AML-193 (cell line): ENCODE data around the gene CALML3.

Experiments
- DNase-seq, 2 experiments: peaks; one replicate each; lab custom pipeline; 2025; lab: John Stamatoyannopoulos, UW

Gene CALML3

GRCh38 chr10:5543623-5544022 is 18.9 kb downstream of the CALML3 start:
- no peak for DNase-seq

- DNase-seq, result no peak
Observed at GRCh38 chr10:5544216-5544805, 19.6 kb downstream of the CALML3 start.

GRCh38 chr10:5545011-5545410 is 20.2 kb downstream of the CALML3 start:
- no peak for DNase-seq

GRCh38 chr10:5545426-5545777 is 20.6 kb downstream of the CALML3 start:
- no peak for DNase-seq

GRCh38 chr10:5545778-5546710 is 21.3 kb downstream of the CALML3 start:
- DNase-seq, result no peak

- no peak for DNase-seq
Observed at GRCh38 chr10:5546891-5547680, 22.3 kb downstream of the CALML3 start.

- DNase-seq, result no peak
Observed at GRCh38 chr10:5547681-5547930, 22.8 kb downstream of the CALML3 start.

GRCh38 chr10:5547931-5548660 is 23.3 kb downstream of the CALML3 start:
- no peak for DNase-seq

GRCh38 chr10:5549462-5550249 is 24.9 kb downstream of the CALML3 start:
- DNase-seq, result no peak

GRCh38 chr10:5550250-5550545 is 25.4 kb downstream of the CALML3 start:
- no peak for DNase-seq

- no peak for DNase-seq
Observed at GRCh38 chr10:5550621-5551530, 26.1 kb downstream of the CALML3 start.

- DNase-seq, result no peak
Observed at GRCh38 chr10:5551531-5552375, 27.0 kb downstream of the CALML3 start.

GRCh38 chr10:5552376-5553321 is 27.9 kb downstream of the CALML3 start:
- DNase-seq, result no peak

GRCh38 chr10:5553400-5554170 is 28.8 kb downstream of the CALML3 start:
- DNase-seq, result no peak

- no peak for DNase-seq
Observed at GRCh38 chr10:5555021-5555510, 30.3 kb downstream of the CALML3 start.

GRCh38 chr10:5555881-5556280 is 31.1 kb downstream of the CALML3 start:
- DNase-seq, result no peak

GRCh38 chr10:5556576-5556975 is 31.8 kb downstream of the CALML3 start:
- no peak for DNase-seq
